TTC549 (cell line): ENCODE data around the gene CFAP251.

Experiments
- FAIRE-seq: peaks from 2 replicates; lab custom pipeline; 2012; peaks lifted over from hg19 to GRCh38; lab: Jason Lieb, UNC

CFAP251 gene

GRCh38 chr12:122003651-122004611 is 85.5 kb downstream of the CFAP251 start:
- FAIRE-seq: no peak

- FAIRE-seq: no peak
These were observed 86.3 kb downstream of the CFAP251 start for GRCh38 chr12:122004633-122005071.

GRCh38 chr12:122005252-122005776 is 86.9 kb downstream of the CFAP251 start:
- no peak for FAIRE-seq

GRCh38 chr12:122006186-122006926 is 88.0 kb downstream of the CFAP251 start:
- FAIRE-seq: no peak

GRCh38 chr12:122009741-122010140 is 91.3 kb downstream of the CFAP251 start:
- FAIRE-seq: no peak

- FAIRE-seq: no peak
These were observed 93.8 kb downstream of the CFAP251 start for GRCh38 chr12:122012184-122012583.

GRCh38 chr12:122013136-122013535 is 94.7 kb downstream of the CFAP251 start:
- FAIRE-seq: no peak

GRCh38 chr12:122013791-122014590 is 95.6 kb downstream of the CFAP251 start:
- no peak for FAIRE-seq

- no peak for FAIRE-seq
These were observed 96.4 kb downstream of the CFAP251 start for GRCh38 chr12:122014781-122015180.

- FAIRE-seq: no peak
These were observed 100.1 kb downstream of the CFAP251 start for GRCh38 chr12:122018457-122018856.

- FAIRE-seq: no peak
These were observed 100.5 kb downstream of the CFAP251 start for GRCh38 chr12:122018937-122019336.

- FAIRE-seq: no peak
These were observed 102.4 kb downstream of the CFAP251 start for GRCh38 chr12:122020795-122021192.

- FAIRE-seq: no peak
These were observed 102.9 kb downstream of the CFAP251 start for GRCh38 chr12:122021193-122021821.

GRCh38 chr12:122021822-122022392 is 103.5 kb downstream of the CFAP251 start, which contains the start of gene BCL7A:
TSS of gene BCL7A (plus strand) at chr12:122021884. CDS start at chr12:122022092, 208 bp downstream.
- FAIRE-seq: no peak

GRCh38 chr12:122022393-122023338 is 104.3 kb downstream of the CFAP251 start:
- FAIRE-seq: no peak

- FAIRE-seq: no peak
These were observed 105.1 kb downstream of the CFAP251 start for GRCh38 chr12:122023339-122024131.

GRCh38 chr12:122024132-122024785 is 105.9 kb downstream of the CFAP251 start:
- no peak for FAIRE-seq

GRCh38 chr12:122026706-122027333 is 108.4 kb downstream of the CFAP251 start:
- no peak for FAIRE-seq
